Subcutaneous adipose tissue (tissue), 4 donors: ENCODE results near the gene TXNRD1. TPM values are rescaled to one million over a fixed set of nuclear protein-coding genes. Genes with fewer than 3 reads are reported as not detected.

Experiments used
- CTCF ChIP-seq: fragments of 450-650 bp; IDR thresholded peaks from one replicate; pipeline ENCODE4 v1.5.1; 2016; ENCODE audit warnings: low read depth, mild to moderate bottlenecking, control low read depth, antibody characterized with exemption, moderate library complexity
- total RNA-seq, 4 donors: library from RNA; depleted of rRNA; stranded (reverse); fragments of >200 nt; gene quantifications; one replicate each; pipeline ENCODE4 v1.1.0, GENCODE V29; 2016

Gene TXNRD1
- total RNA-seq, 4 donors from 2014 or later = 76.2 to 122 (median 83.3) TPM

GRCh38 chr12:104279164-104279563 is 63.6 kb downstream of the TXNRD1 start:
- no peak for TF ChIP-seq CTCF

- TF ChIP-seq CTCF = no peak
Measured at GRCh38 chr12:104280111-104280510, 64.5 kb downstream of the TXNRD1 start.

GRCh38 chr12:104280717-104281458 is 65.3 kb downstream of the TXNRD1 start:
- TF ChIP-seq CTCF = no peak

- no peak for TF ChIP-seq CTCF
Measured at GRCh38 chr12:104281636-104282035, 66.1 kb downstream of the TXNRD1 start.

GRCh38 chr12:104282109-104282508 is 66.5 kb downstream of the TXNRD1 start:
- TF ChIP-seq CTCF = no peak

GRCh38 chr12:104285740-104286515 is 70.3 kb downstream of the TXNRD1 start:
- no peak for TF ChIP-seq CTCF
